HepG2 (cell line): Measurements from ENCODE around the gene ELP5. TPM values are rescaled to one million over a fixed set of nuclear protein-coding genes. Genes with fewer than 3 reads are reported as not detected.

Source experiments
- ELF3 ChIP-seq: IDR thresholded peaks from 2 replicates; pipeline ENCODE4 v1.6.1; 2016; ENCODE audit warnings: missing genetic modification reagents, missing compliant biosample characterization
- FOXC1 ChIP-seq: sonication (generic); formaldehyde crosslinking; IDR thresholded peaks from 2 replicates; pipeline ENCODE4 v1.8.0; 2022; ENCODE audit warnings: mild to moderate bottlenecking, missing genetic modification reagents, borderline replicate concordance
- GATAD1 ChIP-seq: IDR thresholded peaks from 2 replicates; pipeline ENCODE4 v1.6.1; 2016; ENCODE audit warnings: missing genetic modification reagents, missing compliant biosample characterization
- HNRNPUL1 ChIP-seq: fragments of 200-400 bp; formaldehyde crosslinking; IDR thresholded peaks from 2 replicates; pipeline ENCODE4 v1.6.1; 2017; ENCODE audit warnings: low read depth, mild to moderate bottlenecking, low read length, moderate library complexity
- MAFG ChIP-seq: sonication (generic); formaldehyde crosslinking; IDR thresholded peaks from 2 replicates; pipeline ENCODE4 v1.5.1; 2020; ENCODE audit warnings: mild to moderate bottlenecking, missing genetic modification reagents
- ZBTB26 ChIP-seq: IDR thresholded peaks from 2 replicates; pipeline ENCODE4 v1.6.1; 2016; ENCODE audit warnings: missing compliant biosample characterization, missing genetic modification reagents, borderline replicate concordance
- ZFP37 ChIP-seq: sonication (generic); formaldehyde crosslinking; IDR thresholded peaks from 2 replicates; pipeline ENCODE4 v1.4.0; 2020; ENCODE audit warnings: missing genetic modification reagents, borderline replicate concordance
- ZFP82 ChIP-seq: sonication (generic); formaldehyde crosslinking; IDR thresholded peaks from 2 replicates; pipeline ENCODE4 v1.5.1; 2020; ENCODE audit warnings: mild to moderate bottlenecking, missing genetic modification reagents, borderline replicate concordance
- ZNF460 ChIP-seq: sonication (generic); formaldehyde crosslinking; IDR thresholded peaks from 2 replicates; pipeline ENCODE4 v1.5.1; 2020; ENCODE audit warnings: missing genetic modification reagents, mild to moderate bottlenecking, borderline replicate concordance
- ZNF883 ChIP-seq: sonication (generic); formaldehyde crosslinking; IDR thresholded peaks from 2 replicates; pipeline ENCODE4 v1.5.1; 2020; ENCODE audit warnings: mild to moderate bottlenecking, missing genetic modification reagents; ENCODE audit errors: not compliant biosample characterization
- polyA plus RNA-seq, 8 experiments: library from polyadenylated mRNA; depleted of rRNA in 3 of 8; stranded (reverse) in 7 of 8; unstranded in 1 of 8; fragments of >200 nt; fragmentation: Illumina TruSeq in 4 of 8; extraction: Trizol in 4 of 8; gene quantifications; 2 replicates each; pipeline versions ENCODE4 v1.2.1 to v1.2.3, GENCODE V29; 2011 to 2016; ENCODE audit warnings: low read depth in 4 of 8, missing spikeins in 1 of 8, mixed read lengths in 1 of 8; ENCODE audit not compliant: insufficient read depth in 1 of 8
- total RNA-seq, 5 experiments: library from RNA; depleted of rRNA; stranded (reverse); fragments of >200 nt; fragmentation: Illumina TruSeq; extraction: Trizol; gene quantifications; 2 replicates each; pipeline ENCODE4 v1.2.3, GENCODE V29; 2016; ENCODE audit warnings: low read depth in 1 of 5
- TF ChIP-seq, protein P1 (sequence below): sonication (generic); formaldehyde crosslinking; IDR thresholded peaks from 2 replicates; pipeline ENCODE4 v1.4.0; 2020; ENCODE audit warnings: mild to moderate bottlenecking, missing genetic modification reagents
- TF ChIP-seq, protein P2 (sequence below): sonication (generic); formaldehyde crosslinking; conservative IDR thresholded peaks from 2 replicates; pipeline ENCODE4 v1.4.0; 2020; ENCODE audit warnings: missing genetic modification reagents
- TF ChIP-seq, protein P3 (sequence below): sonication (generic); formaldehyde crosslinking; IDR thresholded peaks from 2 replicates; pipeline ENCODE4 v1.4.0; 2020; ENCODE audit warnings: mild to moderate bottlenecking, missing genetic modification reagents

Gene ELP5
- total and polyA plus RNA-seq, 2 of the 13 experiments (the other 11 are each of a cell fraction or from before 2014, with no cell fraction given) = 67.6 to 69.8 TPM

GRCh38 chr17:7307686-7308624 is 55.9 kb downstream of the ELP5 start (continued):
- TF ChIP-seq, protein P1, sequence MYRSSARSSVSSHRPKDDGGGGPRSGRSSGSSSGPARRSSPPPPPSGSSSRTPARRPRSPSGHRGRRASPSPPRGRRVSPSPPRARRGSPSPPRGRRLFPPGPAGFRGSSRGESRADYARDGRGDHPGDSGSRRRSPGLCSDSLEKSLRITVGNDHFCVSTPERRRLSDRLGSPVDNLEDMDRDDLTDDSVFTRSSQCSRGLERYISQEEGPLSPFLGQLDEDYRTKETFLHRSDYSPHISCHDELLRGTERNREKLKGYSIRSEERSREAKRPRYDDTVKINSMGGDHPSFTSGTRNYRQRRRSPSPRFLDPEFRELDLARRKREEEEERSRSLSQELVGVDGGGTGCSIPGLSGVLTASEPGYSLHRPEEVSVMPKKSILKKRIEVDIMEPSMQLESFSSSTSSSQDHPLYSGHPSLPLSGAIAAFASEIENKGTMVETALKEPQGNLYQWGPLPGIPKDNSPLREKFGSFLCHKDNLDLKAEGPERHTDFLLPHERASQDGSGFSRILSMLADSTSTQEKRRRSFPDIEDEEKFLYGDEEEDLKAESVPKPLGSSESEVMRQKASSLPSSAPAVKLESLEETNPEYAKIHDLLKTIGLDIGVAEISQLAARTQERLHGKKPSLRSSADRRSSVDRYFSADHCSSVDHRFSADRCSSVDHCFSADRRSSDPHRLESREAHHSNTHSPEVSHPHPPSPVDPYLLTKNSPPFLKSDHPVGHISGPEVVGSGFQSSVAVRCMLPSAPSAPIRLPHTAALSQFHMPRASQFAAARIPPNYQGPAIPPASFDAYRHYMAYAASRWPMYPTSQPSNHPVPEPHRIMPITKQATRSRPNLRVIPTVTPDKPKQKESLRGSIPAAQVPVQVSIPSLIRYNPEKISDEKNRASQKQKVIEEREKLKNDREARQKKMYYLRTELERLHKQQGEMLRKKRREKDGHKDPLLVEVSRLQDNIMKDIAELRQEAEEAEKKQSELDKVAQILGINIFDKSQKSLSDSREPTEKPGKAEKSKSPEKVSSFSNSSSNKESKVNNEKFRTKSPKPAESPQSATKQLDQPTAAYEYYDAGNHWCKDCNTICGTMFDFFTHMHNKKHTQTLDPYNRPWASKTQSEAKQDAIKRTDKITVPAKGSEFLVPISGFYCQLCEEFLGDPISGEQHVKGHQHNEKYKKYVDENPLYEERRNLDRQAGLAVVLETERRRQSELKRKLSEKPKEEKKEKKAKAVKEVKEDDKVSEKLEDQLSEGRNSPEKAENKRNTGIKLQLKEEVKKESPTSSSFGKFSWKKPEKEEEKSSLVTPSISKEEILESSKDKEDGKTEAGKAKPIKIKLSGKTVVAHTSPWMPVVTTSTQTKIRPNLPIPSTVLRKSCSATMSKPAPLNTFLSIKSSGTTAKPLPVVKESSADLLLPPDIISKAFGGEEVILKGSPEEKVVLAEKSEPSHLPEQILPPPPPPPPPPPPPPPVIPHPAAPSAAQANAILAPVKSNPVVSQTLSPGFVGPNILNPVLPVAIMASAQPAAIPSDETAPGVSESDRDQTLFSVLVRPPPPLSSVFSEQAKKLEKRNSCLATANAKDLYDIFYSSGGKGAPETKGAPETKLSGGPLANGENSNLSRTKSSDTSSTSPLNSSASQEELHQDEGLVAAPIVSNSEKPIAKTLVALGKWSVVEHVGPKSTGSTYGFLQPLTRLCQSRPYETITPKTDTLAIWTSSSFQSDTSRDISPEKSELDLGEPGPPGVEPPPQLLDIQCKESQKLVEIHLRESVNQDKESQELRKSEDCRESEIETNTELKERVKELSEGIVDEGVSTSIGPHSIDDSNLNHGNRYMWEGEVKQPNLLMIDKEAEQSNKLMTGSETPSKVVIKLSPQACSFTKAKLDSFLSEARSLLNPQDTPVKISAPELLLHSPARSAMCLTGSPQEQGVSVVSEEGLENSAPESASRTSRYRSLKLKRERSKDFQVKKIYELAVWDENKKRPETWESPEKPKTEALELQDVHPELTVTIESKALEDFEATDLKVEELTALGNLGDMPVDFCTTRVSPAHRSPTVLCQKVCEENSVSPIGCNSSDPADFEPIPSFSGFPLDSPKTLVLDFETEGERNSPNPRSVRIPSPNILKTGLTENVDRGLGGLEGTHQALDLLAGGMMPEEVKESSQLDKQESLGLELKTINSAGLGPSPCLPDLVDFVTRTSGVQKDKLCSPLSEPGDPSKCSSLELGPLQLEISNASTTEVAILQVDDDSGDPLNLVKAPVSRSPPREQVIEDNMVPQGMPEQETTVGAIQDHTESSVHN = no peak
- TF ChIP-seq ZNF883 (CRISPR knock-in tag) (no peak), ZNF460 (CRISPR knock-in tag) (no peak), ZBTB26 (CRISPR knock-in tag) (no peak), GATAD1 (CRISPR knock-in tag) (no peak; the same call in 1 of the 2 replicates), FOXC1 (CRISPR knock-in tag) (no peak), ZFP82 (CRISPR knock-in tag) (no peak), HNRNPUL1 (no peak), ZFP37 (CRISPR knock-in tag) (no peak), ELF3 (CRISPR knock-in tag) (no peak), MAFG (CRISPR knock-in tag) (no peak)
- TF ChIP-seq, protein P2, sequence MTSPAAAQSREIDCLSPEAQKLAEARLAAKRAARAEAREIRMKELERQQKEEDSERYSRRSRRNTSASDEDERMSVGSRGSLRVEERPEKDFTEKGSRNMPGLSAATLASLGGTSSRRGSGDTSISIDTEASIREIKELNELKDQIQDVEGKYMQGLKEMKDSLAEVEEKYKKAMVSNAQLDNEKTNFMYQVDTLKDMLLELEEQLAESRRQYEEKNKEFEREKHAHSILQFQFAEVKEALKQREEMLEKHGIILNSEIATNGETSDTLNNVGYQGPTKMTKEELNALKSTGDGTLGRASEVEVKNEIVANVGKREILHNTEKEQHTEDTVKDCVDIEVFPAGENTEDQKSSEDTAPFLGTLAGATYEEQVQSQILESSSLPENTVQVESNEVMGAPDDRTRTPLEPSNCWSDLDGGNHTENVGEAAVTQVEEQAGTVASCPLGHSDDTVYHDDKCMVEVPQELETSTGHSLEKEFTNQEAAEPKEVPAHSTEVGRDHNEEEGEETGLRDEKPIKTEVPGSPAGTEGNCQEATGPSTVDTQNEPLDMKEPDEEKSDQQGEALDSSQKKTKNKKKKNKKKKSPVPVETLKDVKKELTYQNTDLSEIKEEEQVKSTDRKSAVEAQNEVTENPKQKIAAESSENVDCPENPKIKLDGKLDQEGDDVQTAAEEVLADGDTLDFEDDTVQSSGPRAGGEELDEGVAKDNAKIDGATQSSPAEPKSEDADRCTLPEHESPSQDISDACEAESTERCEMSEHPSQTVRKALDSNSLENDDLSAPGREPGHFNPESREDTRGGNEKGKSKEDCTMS (CRISPR knock-in tag) = no peak
- TF ChIP-seq, protein P3, sequence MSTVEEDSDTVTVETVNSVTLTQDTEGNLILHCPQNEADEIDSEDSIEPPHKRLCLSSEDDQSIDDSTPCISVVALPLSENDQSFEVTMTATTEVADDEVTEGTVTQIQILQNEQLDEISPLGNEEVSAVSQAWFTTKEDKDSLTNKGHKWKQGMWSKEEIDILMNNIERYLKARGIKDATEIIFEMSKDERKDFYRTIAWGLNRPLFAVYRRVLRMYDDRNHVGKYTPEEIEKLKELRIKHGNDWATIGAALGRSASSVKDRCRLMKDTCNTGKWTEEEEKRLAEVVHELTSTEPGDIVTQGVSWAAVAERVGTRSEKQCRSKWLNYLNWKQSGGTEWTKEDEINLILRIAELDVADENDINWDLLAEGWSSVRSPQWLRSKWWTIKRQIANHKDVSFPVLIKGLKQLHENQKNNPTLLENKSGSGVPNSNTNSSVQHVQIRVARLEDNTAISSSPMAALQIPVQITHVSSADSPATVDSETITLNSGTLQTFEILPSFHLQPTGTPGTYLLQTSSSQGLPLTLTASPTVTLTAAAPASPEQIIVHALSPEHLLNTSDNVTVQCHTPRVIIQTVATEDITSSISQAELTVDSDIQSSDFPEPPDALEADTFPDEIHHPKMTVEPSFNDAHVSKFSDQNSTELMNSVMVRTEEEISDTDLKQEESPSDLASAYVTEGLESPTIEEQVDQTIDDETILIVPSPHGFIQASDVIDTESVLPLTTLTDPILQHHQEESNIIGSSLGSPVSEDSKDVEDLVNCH (CRISPR knock-in tag) = no peak
